Stimulated activated naive CD4-positive, alpha-beta T cell (primary cell): ENCODE data around the gene FBLN2.
"Not testable (repeated sequence)": the region's sequence is repeated elsewhere in the genome, so short reads cannot be mapped to it uniquely, and the experiment has no call there.

Experiments used
- DNase-seq, 6 experiments: peaks; one replicate each; lab custom pipeline; 2025; lab: John Stamatoyannopoulos, UW

FBLN2 gene

DNA sequence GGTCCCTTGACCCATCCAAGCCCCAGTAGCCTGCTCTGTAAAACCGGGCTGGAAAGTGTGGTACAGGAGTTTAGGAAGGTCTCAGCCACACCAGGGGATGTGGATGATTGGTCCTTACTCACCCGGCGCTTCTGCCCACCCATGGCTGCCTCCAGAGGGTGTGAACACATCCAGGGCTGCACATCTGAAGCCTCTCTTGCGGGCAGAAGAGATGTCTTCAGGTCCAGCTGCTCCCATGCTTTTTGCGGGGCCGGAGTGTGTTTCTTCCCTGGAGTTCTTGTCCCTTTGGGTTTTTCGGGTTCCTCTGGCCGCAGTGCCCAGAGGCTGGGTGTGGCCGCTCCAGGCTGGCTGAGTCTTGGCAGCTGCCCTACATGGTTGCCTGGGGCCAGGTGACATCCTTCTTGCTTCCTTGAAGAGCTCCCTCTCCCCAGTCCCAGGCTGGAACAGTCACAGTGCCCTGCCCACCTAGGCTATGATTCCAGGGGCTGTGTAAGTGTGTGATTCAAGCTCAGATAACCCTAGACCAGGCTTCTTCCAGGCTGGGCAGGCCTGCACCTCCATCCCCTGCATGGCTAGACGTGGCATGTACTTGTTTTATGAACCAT, 34.9 kb upstream of the FBLN2 start:
- no peak for DNase-seq

DNA sequence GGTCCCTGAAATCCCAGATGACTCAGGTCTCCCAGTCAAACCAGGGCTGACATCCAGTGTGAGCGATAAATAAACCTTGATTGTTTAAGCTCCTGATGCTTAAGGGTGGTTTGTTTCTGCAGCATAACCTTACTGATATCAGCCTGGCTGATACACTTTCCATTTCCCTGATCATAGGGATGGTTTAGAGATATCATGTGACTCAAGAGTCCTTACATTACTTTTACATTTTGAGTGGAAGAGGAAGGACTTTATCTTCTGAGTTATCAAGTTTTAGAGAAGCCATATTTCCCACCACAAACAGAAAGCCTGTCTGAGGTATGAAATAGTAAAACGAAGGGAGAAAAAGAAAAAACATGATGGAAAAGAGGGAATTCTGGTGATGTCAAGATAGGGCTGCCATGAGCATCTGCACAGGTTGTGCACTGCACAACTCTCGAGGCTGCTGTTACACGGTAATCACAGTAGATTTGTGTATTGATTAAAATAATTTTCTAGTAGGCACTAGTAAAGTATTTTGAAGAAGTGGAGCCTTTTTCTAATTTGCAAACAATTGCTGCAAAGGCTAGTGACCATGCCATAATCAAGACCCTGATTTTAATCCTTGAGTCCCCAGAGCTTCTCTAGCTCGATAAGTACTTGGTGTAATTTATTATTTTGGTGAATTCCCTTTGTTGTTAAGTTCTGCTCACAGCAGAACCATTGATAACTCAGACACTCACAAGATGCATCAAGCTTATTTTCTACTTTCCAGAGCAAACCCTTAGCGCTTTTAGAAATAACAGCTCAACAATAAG, 34.1 kb upstream of the FBLN2 start:
- DNase-seq, result no peak

DNA sequence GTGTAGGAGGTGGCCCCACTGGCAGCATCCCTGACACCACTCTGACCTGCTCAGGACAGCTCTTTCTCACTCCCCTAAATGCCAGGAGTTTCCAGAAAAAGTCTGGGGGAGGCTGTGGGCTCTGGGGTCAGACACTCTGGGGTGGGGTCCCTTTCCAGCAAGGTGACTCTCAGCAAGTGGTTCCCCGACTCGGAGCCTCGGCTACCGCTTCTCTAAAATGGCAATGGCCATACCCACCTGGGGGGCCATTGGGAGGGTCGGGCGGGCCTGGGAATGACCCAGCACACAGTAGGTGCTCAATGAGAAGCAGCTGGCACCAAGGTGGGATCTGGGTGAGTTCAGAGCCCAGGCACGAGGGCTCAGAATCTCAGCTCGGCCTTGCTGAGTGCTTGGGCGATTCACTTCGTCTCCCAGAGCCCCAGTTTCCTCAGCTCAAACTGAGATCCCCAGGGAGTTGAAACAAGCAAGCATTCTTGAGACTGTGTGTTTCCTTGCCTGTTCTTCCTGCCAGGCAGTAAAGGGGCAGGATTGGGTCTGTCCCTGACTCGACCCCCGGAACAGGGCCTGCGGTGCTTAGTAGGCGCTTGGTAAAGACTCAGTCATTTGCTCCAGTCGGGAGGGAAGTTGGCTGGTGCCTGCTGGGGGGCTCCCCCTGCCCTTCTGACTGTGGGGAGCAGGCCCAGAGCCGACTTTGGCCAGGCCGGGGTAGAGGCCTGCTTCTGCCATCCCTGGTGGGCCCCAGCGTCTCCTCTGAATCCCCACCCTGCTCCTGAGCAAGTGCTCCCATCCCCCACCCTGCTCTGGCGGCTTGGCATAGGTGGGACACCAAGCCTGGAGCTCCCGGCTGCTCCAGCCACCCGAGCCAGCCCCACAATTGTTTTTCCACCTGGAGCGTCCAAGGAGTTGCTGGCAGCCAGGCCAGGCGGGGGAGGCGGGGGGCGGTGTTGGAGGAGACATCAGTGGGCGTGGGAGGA, 32.9 kb upstream of the FBLN2 start:
- DNase-seq, result no peak

DNA sequence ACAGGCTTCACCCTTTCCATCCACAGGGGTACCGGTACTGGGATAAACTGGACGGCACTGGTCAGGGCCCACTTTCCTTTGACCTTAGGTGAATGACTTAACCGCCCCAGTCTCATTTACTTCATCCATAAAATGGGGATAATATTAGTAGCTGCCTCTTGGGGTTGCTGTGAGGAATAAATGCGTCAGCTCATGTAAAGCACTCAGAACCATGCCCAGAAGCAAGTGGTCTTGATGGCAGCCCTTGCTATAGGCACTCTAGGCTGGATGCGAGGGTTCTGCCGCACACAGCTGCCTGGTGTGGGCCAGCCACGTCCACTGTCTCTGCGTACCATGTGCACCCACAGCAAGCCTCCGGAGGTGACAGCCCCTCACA, 32.2 kb upstream of the FBLN2 start:
- DNase-seq, result no peak

DNA sequence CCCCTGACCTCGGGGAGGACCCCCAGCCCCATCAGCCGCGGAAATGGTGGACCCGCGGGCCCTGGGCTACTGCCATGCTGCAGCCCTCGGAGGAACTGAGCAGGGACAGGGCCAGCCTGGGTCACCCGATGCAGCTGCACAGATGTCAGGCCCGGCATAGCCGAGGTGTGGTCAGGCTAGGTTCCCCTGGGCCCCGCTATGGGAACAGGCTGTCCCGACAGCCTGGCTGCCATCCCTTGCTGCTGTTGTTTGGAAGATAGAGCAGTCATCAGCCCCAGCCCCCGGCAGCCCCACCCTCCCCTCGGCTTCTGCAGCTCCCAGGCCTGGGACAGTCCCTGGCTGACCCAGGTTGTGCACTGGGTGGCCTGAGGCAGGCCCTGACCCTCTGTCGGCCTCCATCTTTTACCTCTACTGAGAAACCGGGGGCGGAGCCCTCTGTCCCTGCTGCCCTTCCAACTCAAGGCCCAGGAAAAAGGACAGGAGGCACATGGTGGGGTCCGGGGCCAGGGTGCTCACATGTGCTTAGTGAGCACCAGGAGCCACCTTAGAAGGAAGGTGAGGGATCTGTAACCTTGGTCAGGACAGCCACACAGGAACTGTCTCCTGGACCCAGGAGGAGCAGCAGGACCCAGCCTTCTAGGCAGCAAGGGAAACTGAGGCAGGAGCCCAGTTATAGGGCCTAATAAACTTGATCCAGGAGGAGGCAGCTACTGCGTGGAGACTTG, 31.5 kb upstream of the FBLN2 start:
- DNase-seq, result no peak

DNA sequence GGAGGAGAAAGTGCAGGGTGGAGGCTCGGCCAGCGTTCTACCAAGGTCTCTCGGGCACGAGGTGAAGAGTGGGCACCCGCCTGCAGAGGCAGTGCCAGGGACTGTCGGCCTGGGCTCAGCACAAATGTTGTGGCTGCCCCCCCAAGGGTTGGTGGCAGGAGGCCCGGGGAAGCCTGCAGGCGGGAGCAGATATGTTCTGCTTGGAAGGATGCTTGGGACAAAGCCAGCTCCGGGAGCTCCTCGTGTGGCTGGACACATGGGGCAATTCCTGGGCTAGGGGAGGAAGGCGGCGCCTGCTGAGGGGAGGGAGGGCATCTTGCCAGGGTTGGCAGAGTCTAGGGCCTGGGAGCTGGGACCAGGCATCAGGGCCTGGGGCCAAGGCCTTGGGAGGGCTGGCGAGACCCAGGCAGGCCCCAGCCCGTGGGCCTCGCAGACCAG, 30.4 kb upstream of the FBLN2 start:
- DNase-seq, result no peak

DNA sequence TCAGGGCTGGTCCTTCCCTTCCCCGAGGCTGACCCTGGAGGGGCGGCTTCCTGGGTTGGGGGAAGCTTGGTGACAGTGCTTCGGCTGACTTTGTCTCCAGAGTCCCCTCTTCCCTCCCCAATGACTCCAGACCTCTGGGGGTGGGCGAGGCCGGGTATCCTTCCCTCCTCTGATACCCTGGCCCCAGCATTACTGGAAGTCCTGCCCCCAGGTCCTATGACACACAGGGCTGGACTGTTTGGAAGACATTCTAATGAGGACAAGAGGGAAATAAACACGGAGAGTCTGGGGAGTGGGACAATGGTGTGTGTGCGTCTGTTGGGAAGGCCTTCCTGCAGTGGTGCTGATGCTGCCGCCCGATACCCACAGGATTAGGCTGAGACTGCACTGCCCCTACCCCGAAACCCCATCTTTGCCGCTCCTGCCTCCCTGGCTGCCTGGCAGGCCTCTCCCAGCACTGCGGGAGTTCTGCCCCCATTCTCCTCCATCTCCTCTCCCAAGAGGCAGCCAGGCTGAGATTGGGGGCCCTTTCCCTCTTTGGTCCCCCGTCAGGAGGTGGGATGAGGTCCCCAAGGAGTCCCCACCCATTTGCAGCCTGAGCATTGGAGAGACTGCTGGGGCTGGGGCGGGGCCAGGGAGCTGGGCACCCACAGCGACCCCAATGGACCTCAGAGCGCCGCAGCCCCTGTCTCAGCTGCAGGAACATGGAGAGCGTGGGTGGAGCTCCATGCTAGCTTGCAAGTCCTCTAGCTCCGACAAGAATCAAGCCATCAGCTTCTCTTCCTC, 29.7 kb upstream of the FBLN2 start:
- DNase-seq, result no peak

DNA sequence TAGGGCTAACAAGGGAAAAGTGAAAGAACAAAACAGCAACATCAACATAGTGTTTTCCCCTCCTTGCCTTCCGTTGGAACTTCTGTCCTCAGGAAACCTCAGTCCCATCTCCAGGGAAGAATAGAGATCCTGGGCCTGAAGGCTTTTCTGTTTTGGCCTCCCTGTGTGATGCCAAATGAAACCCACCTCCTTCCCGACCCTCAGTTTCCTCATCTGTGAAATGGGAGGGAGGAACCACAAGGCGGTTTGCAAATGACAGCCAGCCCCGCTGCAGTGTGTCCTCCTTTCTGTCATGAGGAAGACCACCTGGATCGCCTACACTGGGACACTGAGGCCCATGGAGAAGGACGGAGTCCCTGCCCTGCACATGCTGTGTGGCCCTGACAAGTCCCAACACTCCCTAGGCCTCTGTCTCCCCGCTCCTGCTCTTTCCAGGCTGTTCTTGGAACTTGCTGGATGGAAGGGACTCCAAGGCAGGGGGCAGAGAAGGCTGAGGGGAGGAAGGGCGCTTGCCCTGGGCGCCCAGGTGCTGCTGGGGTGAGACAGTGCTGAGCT, 28.5 kb upstream of the FBLN2 start:
- no peak for DNase-seq

DNA sequence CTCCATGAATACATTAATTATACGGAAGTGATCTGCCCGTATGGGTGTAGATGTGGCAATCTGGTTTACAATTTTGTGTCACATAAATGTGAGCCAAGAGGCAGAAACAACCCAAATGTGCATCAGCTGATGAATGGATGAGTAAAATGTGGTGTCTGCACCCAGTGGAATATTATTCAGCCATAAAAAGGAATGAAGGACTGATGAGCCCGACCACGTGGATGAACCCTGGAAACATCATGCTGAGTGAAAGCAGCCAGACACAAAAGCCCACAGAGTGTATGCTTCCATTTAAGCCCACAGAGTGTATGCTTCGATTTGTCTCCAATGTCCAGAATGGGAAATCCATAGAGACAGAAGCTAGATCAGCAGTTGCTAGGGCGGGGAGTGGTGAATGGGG, 27.6 kb upstream of the FBLN2 start:
- DNase-seq, result no peak

DNA sequence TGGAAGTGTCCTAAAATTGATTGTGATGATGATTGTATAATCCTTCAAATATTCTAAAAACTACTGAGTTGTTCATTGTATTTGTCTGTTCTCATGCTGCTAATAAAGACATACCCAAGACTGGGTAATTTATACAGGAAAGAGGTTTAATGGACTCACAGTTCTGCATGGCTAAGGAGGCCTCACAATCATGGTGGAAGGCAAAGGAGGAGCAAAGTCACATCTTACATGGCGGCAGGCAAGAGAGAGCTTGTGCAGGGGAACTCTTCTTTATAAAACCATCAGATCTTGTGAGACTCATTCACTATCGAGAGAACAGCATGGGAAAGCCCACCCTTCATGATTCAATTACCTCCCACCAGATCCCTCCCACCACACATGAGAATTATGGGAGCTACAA, 27.2 kb upstream of the FBLN2 start:
- not testable (repeated sequence) for DNase-seq

DNA sequence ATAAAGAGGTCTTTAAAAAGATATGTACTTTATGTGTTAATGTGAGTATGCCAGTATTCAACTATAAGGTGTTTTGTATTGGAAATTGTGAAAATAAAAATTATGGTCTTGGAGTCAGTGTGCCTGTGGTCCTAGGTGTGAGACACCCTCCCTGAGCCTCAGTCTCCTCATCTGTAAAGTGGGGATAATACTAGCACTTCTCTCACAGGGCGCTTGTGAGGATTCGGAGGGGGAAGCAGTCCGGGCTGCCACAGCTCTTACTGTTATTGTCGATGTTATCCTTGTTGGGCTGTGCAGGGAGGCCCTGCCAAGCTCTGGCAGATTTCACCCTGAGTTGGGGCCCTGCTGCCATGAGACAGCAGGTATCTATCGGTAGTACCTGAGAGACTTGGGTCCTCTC, 26.7 kb upstream of the FBLN2 start:
- DNase-seq, result no peak

DNA sequence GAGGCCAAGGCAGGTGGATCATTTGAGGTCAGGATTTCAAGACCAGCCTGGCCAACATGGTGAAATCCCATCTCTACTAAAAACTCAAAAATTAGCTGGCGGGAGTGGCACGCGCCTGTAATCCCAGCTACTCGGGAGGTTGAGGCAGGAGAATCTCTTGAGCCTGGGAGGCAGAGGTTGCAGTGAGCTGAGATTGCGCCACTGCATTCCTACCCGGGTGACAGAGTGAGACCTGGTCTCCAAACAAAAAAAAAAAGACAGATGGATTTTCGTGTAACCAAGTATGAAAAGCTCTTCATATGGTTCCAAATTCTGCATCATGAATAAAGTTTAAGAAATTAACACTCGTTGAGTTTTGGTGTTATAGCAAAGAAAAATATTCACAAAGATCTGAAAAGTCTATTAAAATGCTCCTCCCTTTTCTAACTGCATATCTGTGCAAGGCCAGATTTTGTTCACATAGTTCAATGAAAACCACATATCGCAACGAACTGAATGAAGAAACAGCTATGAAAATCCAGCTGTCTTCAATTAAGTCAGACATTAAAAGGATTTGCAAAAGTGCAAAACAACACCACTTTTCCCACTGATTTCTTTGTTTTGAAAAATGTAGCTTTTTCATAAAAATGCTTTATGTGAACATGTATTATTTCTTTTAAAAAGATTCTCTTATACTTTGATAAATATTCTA, 23.8 kb upstream of the FBLN2 start:
- DNase-seq, result no peak

DNA sequence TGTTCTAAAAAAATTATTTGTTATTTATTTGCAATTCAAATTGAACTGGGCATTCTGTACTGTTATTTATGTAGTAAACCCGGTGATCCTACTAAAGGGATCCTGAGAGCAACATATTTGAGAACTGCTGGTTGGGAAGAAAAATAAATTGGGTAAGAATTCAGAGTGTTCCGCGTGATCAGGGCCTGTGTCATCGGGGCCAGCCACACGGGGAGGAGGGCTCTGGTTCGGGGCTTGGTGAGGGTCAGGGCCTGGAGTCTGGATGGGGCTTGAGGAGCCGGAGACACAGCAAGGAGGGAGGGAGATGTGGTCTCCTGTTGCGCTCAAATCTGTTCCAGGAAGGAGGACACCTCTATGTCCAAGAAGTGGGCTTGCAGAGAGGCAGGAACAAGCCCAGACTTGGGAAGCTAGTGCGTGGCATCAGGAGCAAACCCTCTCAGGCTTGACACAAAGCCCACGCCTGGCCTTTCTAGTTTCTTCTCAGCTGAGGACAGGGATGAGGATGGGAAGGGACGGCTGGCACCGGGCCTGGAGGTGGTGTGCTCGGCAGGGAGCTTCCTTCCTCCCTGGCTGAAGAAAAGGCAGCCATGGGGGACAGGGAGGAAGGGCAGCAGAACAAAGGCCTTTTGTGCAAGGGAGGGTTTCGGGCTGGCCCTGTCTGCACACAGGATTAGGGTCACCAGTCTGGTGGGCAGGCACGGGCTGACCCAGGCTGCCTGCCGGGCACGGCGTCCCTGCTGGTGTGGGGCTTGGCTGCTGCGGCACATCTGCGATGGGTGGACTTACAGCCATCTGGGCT, 22.9 kb upstream of the FBLN2 start:
- DNase-seq, result no peak

DNA sequence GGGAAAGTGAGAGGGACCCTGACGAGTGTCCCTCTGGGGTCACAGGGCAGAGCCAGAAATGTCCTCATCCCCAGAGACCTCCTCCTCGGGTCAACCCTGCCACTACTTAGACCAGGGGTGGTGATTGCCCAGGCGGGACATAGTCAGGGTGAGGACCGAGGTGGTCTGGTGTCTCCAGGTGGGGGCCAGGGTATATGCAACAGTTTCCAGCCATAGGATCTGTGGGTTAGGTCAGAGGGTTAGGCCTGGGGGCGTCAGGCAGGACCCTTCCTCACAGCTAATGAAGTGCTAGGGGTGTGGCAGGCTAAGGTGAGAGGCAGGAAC, 22.3 kb upstream of the FBLN2 start:
- no peak for DNase-seq

DNA sequence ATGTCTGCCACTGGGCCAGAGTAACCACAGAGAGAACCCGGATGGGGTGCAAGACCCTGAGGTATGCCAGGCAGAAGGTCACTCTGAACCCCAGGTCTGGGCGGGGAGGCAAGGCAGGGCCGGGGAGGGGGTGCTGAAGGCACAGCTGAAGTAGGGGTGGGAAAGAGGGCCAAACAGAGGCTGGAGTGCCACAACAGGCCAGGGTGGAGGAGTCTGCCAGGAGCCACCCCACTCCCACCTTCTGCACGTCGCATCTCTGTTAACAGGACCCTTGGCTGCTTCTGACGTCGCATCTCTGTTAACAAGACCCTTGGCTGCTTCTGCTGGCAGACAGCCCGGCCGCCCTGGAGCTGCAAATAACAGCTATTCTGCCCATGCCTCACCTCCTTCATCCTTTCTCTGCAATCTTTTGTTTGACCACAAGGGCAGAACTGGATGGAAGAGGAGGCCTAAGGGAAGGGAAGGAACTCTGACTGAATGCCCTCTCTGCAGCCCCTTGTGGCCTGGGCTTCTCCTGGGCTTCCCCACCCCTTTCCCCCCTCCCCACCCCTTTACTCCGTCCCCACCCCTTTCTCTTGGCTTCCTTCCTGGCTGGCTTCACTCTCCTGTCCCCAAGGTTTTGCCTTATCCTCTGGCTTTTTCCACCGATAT, 20.6 kb upstream of the FBLN2 start:
- DNase-seq, result no peak

DNA sequence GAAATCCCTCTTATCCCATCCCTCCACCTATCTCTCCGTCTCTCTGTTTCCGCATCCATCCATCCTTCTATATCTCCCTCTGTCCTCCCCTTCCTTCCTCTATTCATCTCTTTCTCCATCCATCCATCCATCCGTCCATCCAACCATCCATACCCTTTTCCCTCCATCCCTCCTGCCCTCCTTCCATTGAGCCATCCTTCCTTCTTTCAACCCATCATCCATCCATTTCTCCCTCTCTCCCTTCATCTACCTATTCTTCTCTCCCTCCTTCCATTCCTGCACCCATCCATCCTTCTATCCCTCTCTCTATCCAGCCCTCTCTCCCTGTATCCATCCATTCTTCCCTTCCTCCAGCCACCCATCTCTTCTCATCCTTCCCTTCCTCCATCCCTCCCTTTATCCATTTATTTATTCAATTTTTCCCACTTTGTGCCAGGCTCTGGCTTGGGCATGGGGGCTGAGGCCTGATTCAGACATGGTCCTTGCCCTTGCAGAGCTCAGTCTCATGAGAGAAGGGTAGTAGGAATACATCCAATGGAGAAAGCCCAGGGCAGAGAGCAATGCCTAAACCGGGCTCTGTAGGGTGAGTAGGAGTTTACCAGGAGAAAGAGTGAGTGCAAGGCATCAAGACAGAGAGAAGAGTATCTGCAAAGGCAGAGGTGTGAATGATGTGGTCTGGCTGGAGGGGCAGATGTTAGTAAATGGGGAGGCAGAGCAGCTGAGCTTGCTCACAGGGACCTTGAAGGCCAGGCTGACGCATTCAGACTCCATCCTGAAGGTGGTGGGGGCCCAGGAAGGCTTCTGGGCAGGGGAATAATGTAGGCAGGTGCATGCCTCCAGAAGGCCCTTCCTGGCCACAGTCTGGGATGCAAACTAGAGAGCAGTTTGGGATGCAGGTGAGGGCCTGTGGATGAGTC, 19.5 kb upstream of the FBLN2 start:
- DNase-seq, result no peak

DNA sequence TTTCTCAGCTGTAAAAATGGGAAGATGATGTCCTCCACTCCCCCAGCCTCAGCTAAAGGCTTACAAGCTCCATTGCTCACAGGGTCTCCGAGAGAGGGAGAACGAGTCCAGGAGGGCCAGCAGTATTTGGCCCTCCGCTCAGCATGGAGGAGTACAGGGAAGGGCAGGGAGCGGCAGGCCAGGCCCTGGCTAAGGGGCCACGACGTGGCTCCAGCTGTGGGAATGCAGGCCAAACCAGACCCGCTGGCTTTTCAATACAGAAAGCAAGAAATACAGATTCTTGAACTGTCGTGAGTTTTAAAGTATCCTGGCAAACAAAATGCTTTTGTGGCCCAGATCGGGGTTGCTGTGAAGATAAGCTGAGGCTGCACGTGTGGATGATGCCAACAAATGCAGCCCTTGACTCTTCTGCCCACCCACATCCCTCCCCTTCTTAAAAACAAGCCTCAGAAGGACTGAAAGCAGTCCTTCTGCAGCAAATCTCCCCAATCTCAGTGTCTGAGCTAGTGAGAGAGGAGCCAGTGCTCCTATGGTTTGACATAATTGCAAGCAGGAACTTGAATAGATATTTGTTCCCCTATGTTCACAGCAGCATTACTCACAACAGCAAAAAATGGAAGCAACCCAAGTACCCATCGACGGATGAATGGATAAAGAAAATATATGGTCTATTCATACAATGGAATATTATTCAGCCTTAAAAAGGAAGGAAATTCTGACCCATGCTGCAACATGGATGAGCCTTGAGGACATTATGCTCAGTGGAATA, 18.5 kb upstream of the FBLN2 start:
- no peak for DNase-seq
